Central memory CD8-positive, alpha-beta T cell (primary cell): ENCODE data around the gene PCDH9.

Experiments used
- ATAC-seq: fragments of 150-1000 bp; cut with Tn5 transposase; replicated peaks from 2 replicates; pipeline ENCODE4 v1.10.0; 2022; ENCODE audit warnings: mild to moderate bottlenecking, moderate FRiP score, moderate number of reproducible peaks; ENCODE audit not compliant: poor library complexity, severe bottlenecking; ENCODE audit errors: extremely low read depth
- DNase-seq, 2 donors: peaks; one replicate each; pipeline ENCODE4 v3.0.0; 2021; ENCODE audit warnings: low spot score in 2 of 2
- H3K27ac Mint-ChIP-seq: one replicate; pipeline ENCODE4 v1.8.0; 2022; ENCODE audit warnings: low read depth, mild to moderate bottlenecking, moderate library complexity, mixed read lengths
- H3K27me3 Mint-ChIP-seq: one replicate; pipeline ENCODE4 v1.8.0; 2022; ENCODE audit warnings: mixed read lengths
- H3K36me3 Mint-ChIP-seq: one replicate; pipeline ENCODE4 v1.8.0; 2022; ENCODE audit warnings: mild to moderate bottlenecking, moderate library complexity, mixed read lengths; ENCODE audit not compliant: insufficient read depth
- H3K4me1 Mint-ChIP-seq: one replicate; pipeline ENCODE4 v1.8.0; 2022; ENCODE audit warnings: mixed read lengths
- H3K4me3 Mint-ChIP-seq: one replicate; pipeline ENCODE4 v1.8.0; 2022; ENCODE audit warnings: mild to moderate bottlenecking, moderate library complexity, mixed read lengths
- H3K9me3 Mint-ChIP-seq: one replicate; pipeline ENCODE4 v1.8.0; 2022; ENCODE audit warnings: mixed read lengths

PCDH9 gene

DNA sequence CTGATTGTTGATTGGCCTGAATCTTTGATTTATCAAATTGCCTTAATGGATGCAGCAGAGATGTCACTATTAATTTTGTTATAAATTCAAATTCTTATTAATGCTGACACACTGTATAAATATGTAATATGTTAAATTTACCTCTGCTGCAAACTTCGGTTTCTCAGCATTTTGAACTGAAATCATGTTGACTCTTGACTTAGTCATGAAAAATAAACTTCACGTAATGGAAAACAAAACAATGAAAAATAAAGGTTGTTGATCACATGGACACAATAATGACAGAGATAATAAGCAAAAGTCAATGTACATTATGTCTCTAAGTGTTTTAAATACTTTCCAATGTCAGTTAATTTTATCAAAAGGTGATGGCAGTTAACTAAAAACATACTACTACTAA, 827.6 kb downstream of the PCDH9 start:
- DNase-seq: no peak
- no peaks in the 10 kb centered on the region for H3K36me3 Mint-ChIP-seq
- peaks cover 6% of the 10 kb centered on the region for H3K9me3 Mint-ChIP-seq
- H3K27me3 Mint-ChIP-seq: no peaks in the 10 kb centered on the region
- no peak for ATAC-seq
- no peaks in the 10 kb centered on the region for H3K4me1 Mint-ChIP-seq
- no peak overlapping the region for H3K4me3 Mint-ChIP-seq
- H3K27ac Mint-ChIP-seq: no peak overlapping the region

DNA sequence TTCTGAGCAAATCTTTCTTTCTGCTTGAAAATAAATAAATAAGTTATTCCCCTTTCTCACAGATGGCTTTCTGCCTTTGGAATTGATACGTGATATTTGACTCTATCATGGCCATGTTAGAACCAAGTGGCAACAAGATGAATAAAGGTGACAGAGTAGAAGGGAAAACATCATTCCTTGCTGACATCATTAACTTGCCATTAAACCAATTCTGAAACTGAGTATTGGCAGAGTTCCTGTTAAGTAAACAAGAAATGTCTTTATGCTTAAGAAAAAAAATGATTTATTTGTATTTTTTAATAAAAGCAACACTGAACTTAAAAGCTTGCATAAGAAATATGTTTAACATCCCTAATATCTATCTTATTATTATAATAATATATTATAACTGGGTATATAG, 828.1 kb downstream of the PCDH9 start:
- Mint-ChIP-seq H3K36me3 (no peaks in the 10 kb centered on the region), H3K4me3 (no peak overlapping the region), H3K9me3 (peaks cover 6% of the 10 kb centered on the region), H3K27me3 (no peaks in the 10 kb centered on the region), H3K4me1 (no peaks in the 10 kb centered on the region), H3K27ac (no peak overlapping the region)
- DNase-seq: no peak
- no peak for ATAC-seq

DNA sequence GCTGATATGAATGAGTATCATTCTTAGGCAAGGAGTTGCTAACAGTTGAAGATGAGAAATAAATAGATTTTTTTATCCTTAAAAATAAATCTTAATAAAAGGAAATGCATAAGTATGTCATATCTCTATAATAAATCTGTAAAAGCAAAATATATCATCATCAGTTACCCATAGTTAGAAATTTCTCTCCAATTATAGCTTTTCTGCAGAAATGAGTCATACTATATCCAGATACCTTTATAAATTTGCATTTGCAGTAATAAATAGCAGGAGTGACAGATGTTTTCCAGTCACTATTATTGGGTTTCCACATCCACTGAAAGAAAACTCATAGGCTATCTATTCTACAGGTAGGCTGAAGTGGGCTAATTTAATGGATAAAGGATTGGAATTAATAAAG, 829.8 kb downstream of the PCDH9 start:
- Mint-ChIP-seq H3K27ac (no peak overlapping the region), H3K4me3 (no peak overlapping the region), H3K4me1 (no peaks in the 10 kb centered on the region), H3K9me3 (peaks cover 18% of the 10 kb centered on the region), H3K27me3 (no peaks in the 10 kb centered on the region), H3K36me3 (no peaks in the 10 kb centered on the region)
- ATAC-seq (no peak), DNase-seq (no peak)

DNA sequence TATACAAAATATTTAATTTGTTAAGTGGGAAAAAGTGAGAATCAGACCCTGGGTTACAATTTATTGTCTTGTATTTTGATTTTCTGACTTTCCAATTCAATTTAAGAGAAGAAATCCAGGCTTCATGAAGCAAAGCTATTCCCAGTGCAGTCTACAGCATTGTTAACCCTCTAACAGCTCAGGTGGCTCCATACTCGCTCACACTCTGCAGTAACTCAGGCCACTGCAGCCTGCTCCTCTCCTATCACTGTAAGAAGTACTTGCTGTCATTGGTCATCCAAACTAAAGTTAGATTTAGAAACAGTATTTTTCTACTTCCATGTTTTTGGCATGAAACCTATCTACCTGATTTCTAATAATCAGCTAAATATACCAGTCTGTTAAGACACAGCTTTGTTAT, 830.3 kb downstream of the PCDH9 start:
- Mint-ChIP-seq H3K4me1 (no peaks in the 10 kb centered on the region), H3K27me3 (no peaks in the 10 kb centered on the region), H3K9me3 (peaks cover 18% of the 10 kb centered on the region), H3K4me3 (no peak overlapping the region), H3K27ac (no peak overlapping the region), H3K36me3 (no peaks in the 10 kb centered on the region)
- DNase-seq (no peak), ATAC-seq (no peak)

DNA sequence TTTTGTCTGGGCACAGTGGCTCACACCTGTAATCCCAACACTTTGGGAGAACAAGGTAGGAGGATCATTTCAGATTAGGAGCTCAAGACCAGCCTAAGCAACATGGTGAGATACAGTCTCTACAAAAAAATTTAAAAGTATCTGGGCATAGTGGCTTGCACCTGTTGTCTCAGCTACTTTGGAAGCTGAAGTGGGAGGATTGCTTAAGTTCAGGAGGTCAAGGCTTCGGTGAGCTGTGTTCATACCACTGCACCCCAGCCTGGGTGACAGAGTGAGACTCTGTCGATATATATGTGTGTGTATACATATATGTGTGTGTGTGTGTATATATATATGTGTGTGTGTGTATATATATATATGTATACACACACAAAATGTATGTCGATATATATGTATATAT, 833.0 kb downstream of the PCDH9 start:
- Mint-ChIP-seq H3K27ac (no peak overlapping the region), H3K9me3 (peaks cover 23% of the 10 kb centered on the region), H3K4me3 (no peak overlapping the region), H3K27me3 (no peaks in the 10 kb centered on the region), H3K36me3 (no peaks in the 10 kb centered on the region), H3K4me1 (no peaks in the 10 kb centered on the region)
- DNase-seq (no peak), ATAC-seq (no peak)

DNA sequence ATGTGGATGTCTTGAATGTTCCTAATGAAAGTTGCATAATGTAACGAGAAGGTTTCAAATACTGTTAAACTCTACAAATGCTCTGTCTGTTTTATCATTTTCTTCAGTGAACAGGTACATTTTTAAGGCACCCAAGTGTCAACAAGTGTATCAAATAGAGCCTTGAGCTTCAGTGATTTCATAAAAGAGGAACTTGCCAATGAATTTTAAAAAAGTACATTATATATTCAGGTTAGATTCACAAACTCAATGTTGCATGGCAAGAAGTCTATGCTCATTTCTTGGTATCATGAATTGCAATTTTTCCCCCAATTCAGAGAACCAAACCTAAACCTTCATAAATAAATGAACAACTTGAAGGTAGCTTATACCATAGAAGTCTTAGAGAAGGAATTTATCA, 838.8 kb downstream of the PCDH9 start:
- no peaks in the 10 kb centered on the region for H3K4me1 Mint-ChIP-seq
- no peak for DNase-seq
- peaks cover 19% of the 10 kb centered on the region for H3K9me3 Mint-ChIP-seq
- no peaks in the 10 kb centered on the region for H3K27me3 Mint-ChIP-seq
- no peaks in the 10 kb centered on the region for H3K36me3 Mint-ChIP-seq
- H3K27ac Mint-ChIP-seq: no peak overlapping the region
- no peak for ATAC-seq
- H3K4me3 Mint-ChIP-seq: no peak overlapping the region

DNA sequence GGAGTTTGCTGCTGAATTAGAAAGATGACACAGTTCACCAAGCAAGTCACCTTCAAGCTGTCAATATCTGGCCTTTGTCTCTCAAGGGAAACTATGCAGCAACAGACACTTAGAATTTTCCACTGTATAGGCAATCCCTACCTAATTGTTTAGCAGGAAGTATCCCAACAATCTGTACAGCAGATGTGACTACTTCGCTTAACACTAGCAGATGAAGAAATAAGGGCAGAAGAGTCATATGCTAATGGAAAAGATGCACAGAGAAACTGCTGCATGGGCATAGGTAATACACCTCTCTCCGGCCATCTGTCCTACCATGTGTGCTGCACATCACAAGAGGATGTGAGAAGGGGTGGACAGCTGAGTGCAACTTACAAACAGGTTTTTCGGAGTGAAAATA, 851.2 kb downstream of the PCDH9 start:
- no peak overlapping the region for H3K27ac Mint-ChIP-seq
- H3K4me1 Mint-ChIP-seq: no peaks in the 10 kb centered on the region
- no peak for ATAC-seq
- no peak overlapping the region for H3K4me3 Mint-ChIP-seq
- no peaks in the 10 kb centered on the region for H3K27me3 Mint-ChIP-seq
- DNase-seq: no peak
- peaks cover 11% of the 10 kb centered on the region for H3K9me3 Mint-ChIP-seq
- no peaks in the 10 kb centered on the region for H3K36me3 Mint-ChIP-seq

DNA sequence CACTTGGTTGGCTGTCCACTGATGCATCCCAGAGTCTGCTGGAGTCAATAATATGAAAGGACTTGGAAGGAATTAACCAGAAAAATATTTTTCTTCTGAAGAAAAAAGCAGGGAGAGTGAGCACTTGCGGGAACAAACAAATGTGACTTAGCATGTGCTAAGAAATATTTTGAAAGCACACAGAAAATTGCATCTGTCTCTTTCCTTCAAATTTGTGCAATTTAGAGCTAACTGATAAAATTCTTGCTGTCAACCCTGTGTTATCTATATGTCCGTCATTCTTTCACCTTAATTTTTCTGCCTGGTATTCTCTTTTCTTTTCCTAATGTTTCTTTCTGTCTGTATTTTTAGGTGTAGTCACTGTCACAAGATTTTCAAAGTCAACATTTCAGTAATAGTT, 852.6 kb downstream of the PCDH9 start:
- Mint-ChIP-seq H3K27ac (no peak overlapping the region), H3K9me3 (peaks cover 12% of the 10 kb centered on the region), H3K27me3 (no peaks in the 10 kb centered on the region), H3K4me3 (no peak overlapping the region), H3K4me1 (no peaks in the 10 kb centered on the region), H3K36me3 (no peaks in the 10 kb centered on the region)
- no peak for ATAC-seq
- DNase-seq: no peak

DNA sequence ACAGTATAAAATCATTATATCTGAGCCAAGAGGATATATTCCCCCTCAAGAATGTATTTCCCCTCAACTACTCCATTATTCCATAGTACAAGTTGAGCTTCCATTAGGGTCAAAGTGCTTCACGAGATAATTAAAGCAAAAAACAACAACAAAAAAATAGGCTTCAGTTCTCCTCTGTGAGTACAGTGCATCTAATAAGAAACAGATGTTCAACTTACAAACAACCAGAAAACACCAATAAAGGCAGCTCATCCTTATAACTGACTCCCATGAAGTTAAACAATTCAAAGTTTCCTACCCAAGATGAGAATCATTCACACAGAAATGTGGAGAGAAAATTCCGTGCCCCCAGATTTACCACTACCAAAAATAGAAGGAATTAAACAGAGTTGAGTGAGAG, 854.4 kb downstream of the PCDH9 start:
- H3K36me3 Mint-ChIP-seq: no peaks in the 10 kb centered on the region
- DNase-seq (no peak), ATAC-seq (no peak)
- peaks cover 19% of the 10 kb centered on the region for H3K9me3 Mint-ChIP-seq
- no peak overlapping the region for H3K4me3 Mint-ChIP-seq
- no peaks in the 10 kb centered on the region for H3K4me1 Mint-ChIP-seq
- no peaks in the 10 kb centered on the region for H3K27me3 Mint-ChIP-seq
- no peak overlapping the region for H3K27ac Mint-ChIP-seq

DNA sequence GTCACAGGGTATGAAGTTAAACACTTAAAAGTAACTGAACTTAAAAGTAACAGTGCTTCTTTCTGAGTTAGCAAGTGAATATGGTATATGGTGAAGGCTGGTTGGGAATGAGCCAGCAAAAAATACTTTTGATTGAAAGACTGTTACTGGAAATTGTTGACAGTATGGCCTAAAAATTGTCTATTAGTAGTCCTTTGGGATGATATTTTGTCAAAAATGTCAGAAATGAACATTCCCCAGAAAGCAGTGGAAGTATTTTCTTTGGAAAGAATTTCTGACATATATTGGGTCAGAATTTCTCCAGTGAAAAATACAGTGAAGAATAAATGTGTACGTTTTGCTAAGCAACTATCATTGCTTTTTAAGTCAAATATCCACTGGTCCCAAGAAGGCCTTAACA, 860.5 kb downstream of the PCDH9 start:
- DNase-seq: no peak
- H3K4me1 Mint-ChIP-seq: no peaks in the 10 kb centered on the region
- H3K4me3 Mint-ChIP-seq: no peak overlapping the region
- H3K9me3 Mint-ChIP-seq: peaks cover 14% of the 10 kb centered on the region
- H3K36me3 Mint-ChIP-seq: no peaks in the 10 kb centered on the region
- ATAC-seq: no peak
- H3K27me3 Mint-ChIP-seq: no peaks in the 10 kb centered on the region
- no peak overlapping the region for H3K27ac Mint-ChIP-seq

DNA sequence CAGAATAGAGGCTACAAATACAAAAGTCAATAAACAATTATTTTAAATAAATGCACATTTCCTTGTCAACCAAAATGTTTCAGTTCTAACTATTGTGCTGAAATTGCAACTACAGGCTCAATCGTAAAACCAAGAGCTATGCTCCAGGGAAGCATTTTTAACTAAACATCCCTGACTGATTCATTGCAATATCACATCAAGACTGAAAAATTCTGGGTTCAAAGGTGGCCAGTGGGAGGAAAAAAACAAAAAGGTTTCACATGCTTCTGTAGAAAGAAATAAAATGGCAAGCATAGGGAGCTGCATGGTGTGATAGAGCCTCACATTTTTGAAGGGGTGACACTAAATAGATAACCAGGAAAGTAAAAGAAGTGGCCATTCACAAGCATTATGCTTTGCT, 862.8 kb downstream of the PCDH9 start:
- H3K4me3 Mint-ChIP-seq: no peak overlapping the region
- H3K9me3 Mint-ChIP-seq: peaks cover 10% of the 10 kb centered on the region
- H3K27ac Mint-ChIP-seq: no peak overlapping the region
- no peaks in the 10 kb centered on the region for H3K27me3 Mint-ChIP-seq
- no peak for DNase-seq
- no peaks in the 10 kb centered on the region for H3K36me3 Mint-ChIP-seq
- H3K4me1 Mint-ChIP-seq: no peaks in the 10 kb centered on the region
- no peak for ATAC-seq

DNA sequence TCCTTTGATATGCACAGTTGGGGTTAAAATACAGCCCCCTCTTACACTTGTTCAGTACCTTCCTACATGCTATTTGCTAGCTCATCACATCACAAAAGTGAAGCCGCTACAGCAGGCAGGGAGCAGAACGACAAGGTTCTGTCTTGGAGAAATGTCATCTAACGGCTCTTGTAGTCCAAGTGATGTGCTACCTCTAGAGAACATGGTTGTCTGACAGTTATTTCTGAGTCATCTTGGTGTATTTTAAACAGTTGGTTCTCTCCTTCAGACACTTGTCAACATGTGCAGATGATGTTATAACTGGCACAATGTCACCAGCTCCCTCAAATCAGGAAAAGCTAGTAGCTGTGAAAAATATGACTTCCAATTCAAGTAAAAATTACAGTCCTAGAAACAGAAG, 865.0 kb downstream of the PCDH9 start:
- ATAC-seq: no peak
- H3K9me3 Mint-ChIP-seq: peaks cover 6% of the 10 kb centered on the region

DNA sequence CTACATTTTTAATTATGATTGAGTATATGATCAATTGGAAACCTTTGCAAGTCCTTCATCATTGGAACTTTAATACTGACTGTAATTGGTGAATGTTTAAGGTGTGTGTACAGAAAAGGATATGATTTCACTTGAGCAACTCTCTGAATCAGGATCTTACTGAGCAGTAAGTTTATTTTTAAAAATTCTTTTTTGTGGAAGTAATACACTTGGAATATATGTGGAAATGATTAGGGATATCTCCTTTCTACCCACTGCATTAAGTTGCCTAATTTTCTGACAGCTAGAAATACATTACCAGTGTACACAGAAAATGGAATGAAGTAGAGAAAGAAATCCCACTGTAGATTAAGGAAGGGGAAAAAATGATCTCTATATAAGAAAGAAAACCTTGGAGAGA, 865.8 kb downstream of the PCDH9 start:
- Mint-ChIP-seq H3K9me3 (peaks cover 6% of the 10 kb centered on the region), H3K4me3 (no peak overlapping the region), H3K36me3 (no peaks in the 10 kb centered on the region), H3K4me1 (no peaks in the 10 kb centered on the region), H3K27me3 (no peaks in the 10 kb centered on the region), H3K27ac (no peak overlapping the region)
- DNase-seq: no peak
- ATAC-seq: no peak

More for the DNA sequence above, 865.0 kb downstream of the PCDH9 start:
- H3K27me3 Mint-ChIP-seq: no peaks in the 10 kb centered on the region
- DNase-seq: no peak
- H3K4me1 Mint-ChIP-seq: no peaks in the 10 kb centered on the region
- H3K4me3 Mint-ChIP-seq: no peak overlapping the region
- no peaks in the 10 kb centered on the region for H3K36me3 Mint-ChIP-seq
- H3K27ac Mint-ChIP-seq: no peak overlapping the region

DNA sequence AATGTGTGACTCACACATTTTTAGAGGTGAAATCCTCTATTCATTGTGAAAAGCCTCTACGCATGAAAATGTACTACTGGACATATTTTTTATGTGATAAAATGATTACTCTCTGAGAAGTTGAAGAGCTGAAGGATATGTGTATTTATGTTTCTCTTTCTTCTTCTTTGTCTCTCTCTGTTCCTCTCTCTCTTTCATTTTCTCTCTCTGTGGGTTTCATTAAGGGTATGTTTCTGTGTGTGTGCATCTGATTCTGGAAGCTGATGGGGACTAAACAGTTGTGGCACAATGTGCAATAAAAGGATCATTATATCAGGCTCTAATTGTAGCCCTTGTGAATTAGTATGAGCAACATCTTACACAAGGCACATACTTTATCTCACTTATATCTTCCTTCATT, 867.7 kb downstream of the PCDH9 start:
- Mint-ChIP-seq H3K27me3 (no peaks in the 10 kb centered on the region), H3K4me3 (no peak overlapping the region), H3K4me1 (no peaks in the 10 kb centered on the region), H3K27ac (no peak overlapping the region), H3K36me3 (no peaks in the 10 kb centered on the region), H3K9me3 (peaks cover 12% of the 10 kb centered on the region)
- DNase-seq (no peak), ATAC-seq (no peak)
